Measurements from ENCODE around the gene ALDH1A2.

Gene ALDH1A2

DNA sequence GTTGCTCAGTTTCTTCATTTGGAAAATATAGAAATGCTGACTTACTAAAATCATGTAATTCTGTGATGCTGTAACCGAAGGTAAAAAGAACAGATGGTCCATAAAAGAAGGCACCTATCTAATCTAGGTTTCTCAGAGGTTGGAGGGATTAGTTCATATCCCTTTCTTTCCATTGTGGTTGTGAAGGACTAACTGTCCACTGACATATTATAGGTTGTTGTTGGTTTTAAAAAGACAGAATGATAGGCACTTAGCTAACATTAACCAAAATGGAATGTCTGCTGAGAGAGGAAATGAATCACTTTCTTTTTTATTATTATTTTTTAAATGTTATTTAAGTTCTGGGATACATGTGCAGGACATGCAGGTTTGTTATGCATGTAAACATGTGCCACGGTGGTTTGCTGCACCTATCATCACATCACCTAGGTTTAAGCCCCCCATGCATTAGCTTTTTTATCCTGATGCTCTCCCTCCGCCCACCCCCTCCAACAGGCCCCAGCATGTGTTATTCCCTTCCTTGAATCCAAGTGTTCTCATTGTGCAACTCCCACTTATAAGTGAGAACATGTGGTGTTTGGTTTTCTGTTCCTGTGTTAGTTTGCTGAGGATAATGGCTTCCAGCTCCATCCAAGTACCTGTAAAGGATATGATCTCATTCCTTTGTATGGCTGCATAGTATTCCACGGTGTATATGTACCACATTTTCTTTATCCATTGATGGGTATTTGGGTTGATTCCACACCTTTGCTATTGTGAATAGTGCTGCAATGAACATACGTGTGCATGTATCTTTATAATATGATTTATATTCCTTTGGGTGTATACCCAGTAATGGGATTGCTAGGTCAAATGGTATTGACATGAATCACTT lies 45.8 kb downstream of the ALDH1A2 start:
- no peak for DNase-seq (ENCODE audit: low spot score)
- in situ Hi-C loops (cut with MboI; ENCODE audit: low sequenced_read_pairs, unreplicated experiment): no loop called here
- TF ChIP-seq, protein P1, sequence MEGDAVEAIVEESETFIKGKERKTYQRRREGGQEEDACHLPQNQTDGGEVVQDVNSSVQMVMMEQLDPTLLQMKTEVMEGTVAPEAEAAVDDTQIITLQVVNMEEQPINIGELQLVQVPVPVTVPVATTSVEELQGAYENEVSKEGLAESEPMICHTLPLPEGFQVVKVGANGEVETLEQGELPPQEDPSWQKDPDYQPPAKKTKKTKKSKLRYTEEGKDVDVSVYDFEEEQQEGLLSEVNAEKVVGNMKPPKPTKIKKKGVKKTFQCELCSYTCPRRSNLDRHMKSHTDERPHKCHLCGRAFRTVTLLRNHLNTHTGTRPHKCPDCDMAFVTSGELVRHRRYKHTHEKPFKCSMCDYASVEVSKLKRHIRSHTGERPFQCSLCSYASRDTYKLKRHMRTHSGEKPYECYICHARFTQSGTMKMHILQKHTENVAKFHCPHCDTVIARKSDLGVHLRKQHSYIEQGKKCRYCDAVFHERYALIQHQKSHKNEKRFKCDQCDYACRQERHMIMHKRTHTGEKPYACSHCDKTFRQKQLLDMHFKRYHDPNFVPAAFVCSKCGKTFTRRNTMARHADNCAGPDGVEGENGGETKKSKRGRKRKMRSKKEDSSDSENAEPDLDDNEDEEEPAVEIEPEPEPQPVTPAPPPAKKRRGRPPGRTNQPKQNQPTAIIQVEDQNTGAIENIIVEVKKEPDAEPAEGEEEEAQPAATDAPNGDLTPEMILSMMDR (IDR thresholded peaks at IDR 0.05; ENCODE audit: borderline replicate concordance, control extremely low read depth, extremely low read depth, insufficient read depth, missing control alignments): no peak

DNA sequence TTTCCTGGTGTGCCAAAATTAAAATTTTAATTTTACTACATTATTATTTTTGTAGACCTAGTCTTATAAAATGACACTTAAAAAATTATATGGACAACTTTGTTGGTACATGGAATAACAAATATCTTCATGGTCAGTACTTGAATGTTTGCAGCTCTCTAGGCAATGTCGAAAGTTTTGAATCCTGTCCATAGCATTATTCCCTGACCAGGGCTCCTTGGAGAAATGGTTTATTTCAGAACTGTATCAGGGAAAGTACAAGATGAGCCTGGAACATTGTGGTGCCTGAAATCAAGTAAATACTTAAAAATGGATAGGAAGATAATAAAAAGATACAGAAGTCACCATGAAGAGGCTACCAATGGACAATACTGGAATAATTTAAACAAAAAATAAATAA lies 47.6 kb downstream of the ALDH1A2 start:
- in situ Hi-C loops (cut with MboI; ENCODE audit: low sequenced_read_pairs, unreplicated experiment): no loop called here
- TF ChIP-seq, protein P1 (IDR thresholded peaks at IDR 0.05; ENCODE audit: borderline replicate concordance, control extremely low read depth, extremely low read depth, insufficient read depth, missing control alignments): no peak
- DNase-seq (ENCODE audit: low spot score): no peak

DNA sequence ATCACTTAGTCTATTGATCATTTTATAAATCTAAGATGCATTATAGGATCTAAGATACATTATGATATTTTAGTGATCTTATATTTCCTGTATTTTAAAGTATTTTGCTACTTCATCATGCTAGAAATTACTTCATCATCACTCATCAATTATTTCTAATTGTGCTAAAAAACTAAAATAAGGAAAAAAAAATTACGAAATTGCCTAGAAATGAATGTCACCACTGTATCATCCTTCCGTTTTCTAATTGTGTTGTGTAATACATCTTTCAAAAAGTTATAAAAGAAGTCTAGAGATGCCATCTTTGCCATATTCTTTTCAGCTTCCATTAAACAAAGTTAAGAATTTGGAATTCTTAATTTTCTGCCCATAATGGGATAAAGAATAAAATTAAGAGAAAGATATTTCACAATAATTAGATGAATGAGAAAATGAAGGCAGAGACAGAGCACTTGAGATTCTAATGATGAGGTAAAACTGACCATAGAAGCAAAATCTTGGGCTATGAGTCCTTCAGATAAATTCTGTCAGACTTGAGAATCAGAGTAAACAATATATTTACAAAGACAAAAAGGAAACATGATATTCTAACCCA lies 48.8 kb downstream of the ALDH1A2 start:
- TF ChIP-seq, protein P1 (IDR thresholded peaks at IDR 0.05; ENCODE audit: borderline replicate concordance, control extremely low read depth, extremely low read depth, insufficient read depth, missing control alignments): no peak
- in situ Hi-C loops (cut with MboI; ENCODE audit: low sequenced_read_pairs, unreplicated experiment): no loop called here
- no peak for DNase-seq (ENCODE audit: low spot score)

DNA sequence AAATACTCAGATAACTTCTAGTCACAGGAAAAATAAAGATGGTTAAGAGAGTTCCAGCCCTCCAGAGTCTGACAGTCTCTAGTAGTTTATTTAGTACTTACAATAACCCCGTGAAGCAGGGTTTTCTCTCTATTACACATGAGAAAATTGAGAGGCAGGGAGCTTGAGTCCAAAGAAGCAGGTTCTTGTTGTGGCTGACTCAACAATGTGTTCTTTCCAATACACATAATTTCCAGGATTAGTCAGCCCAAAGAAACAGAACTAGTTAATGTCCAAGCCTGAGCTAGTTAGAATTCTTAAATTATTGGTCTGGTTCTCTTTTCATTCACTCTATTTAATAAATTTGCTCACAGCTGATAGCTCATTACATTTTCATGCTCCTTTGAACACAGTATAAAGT lies 49.9 kb downstream of the ALDH1A2 start:
- TF ChIP-seq, protein P1 (IDR thresholded peaks at IDR 0.05; ENCODE audit: borderline replicate concordance, control extremely low read depth, extremely low read depth, insufficient read depth, missing control alignments): no peak
- in situ Hi-C loops (cut with MboI; ENCODE audit: low sequenced_read_pairs, unreplicated experiment): no loop called here
- DNase-seq (ENCODE audit: low spot score): no peak

DNA sequence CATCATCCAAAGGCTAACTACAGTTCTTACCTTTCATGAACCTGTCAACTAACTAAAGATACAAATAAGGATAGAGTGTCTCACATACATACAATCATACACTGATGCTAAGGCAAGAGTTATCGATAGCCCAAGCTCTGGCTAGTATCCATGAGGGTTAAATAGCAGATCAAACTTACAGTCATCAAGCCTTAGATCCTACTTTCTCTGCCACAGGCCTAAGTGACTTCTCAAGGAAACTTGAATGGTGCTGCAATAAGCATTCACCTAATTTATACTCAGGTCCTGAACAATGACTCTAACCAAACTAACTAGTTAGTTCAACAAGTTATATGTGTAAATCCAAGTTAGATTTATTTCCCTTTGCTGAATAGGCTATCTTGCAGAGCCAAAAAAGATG lies 51.0 kb downstream of the ALDH1A2 start:
- TF ChIP-seq, protein P1 (IDR thresholded peaks at IDR 0.05; ENCODE audit: borderline replicate concordance, control extremely low read depth, extremely low read depth, insufficient read depth, missing control alignments): no peak
- no peak for DNase-seq (ENCODE audit: low spot score)
- in situ Hi-C loops (cut with MboI; ENCODE audit: low sequenced_read_pairs, unreplicated experiment): no loop called here

DNA sequence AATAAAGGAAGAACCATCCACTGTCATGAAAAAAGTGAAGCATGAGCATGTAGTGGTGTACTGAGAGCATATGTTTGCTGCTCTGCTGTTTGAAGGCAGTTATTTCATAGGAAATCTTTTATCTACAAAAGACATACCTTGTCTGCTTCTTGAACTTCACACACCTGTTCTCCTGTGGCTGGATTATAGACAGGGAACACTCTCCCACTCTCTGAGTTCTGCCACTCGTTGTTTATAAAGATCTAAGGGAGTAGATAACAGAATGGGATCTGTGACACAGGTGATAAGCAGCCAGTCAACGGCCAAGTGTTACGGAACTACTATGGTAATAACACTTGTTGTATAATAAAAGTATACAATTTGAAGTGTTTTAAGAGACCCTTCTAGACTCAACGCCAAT lies 51.5 kb downstream of the ALDH1A2 start:
- in situ Hi-C loops (cut with MboI; ENCODE audit: low sequenced_read_pairs, unreplicated experiment): no loop called here
- TF ChIP-seq, protein P1 (IDR thresholded peaks at IDR 0.05; ENCODE audit: borderline replicate concordance, control extremely low read depth, extremely low read depth, insufficient read depth, missing control alignments): no peak
- DNase-seq (ENCODE audit: low spot score): no peak

Measured in GM13976 (cell line).